Subcutaneous abdominal adipose tissue (tissue), 5 donors: Measurements from ENCODE around the gene TMEM245.

ENCODE experiments used
- H3K27ac ChIP-seq: one replicate; pipeline ENCODE4 v1.7.0; 2013; ENCODE audit warnings: low read depth, mild to moderate bottlenecking, inconsistent platforms, low read length, moderate library complexity
- H3K27me3 ChIP-seq, 5 donors: one replicate each; pipeline ENCODE4 v1.7.0; 2013; ENCODE audit warnings: low read length in 5 of 5, inconsistent platforms in 1 of 5; ENCODE audit not compliant: control insufficient read depth in 5 of 5, insufficient read depth in 4 of 5
- H3K36me3 ChIP-seq, 5 donors: one replicate each; pipeline ENCODE4 v1.7.0; 2013; ENCODE audit warnings: low read length in 5 of 5; ENCODE audit not compliant: control insufficient read depth in 5 of 5, insufficient read depth in 5 of 5
- H3K4me1 ChIP-seq, 5 donors: one replicate each; pipeline ENCODE4 v1.7.0; 2013; ENCODE audit warnings: low read length in 5 of 5, mild to moderate bottlenecking in 3 of 5, moderate library complexity in 1 of 5; ENCODE audit not compliant: control insufficient read depth in 5 of 5, insufficient read depth in 5 of 5
- H3K4me3 ChIP-seq, 5 donors: one replicate each; pipeline ENCODE4 v1.7.0; 2013; ENCODE audit warnings: low read length in 5 of 5, low read depth in 1 of 5
- H3K9ac ChIP-seq, 5 donors: one replicate each; pipeline ENCODE4 v1.7.0; 2013; ENCODE audit warnings: low read length in 5 of 5, mild to moderate bottlenecking in 4 of 5, moderate library complexity in 3 of 5
- H3K9me3 ChIP-seq, 5 donors: one replicate each; pipeline ENCODE4 v1.7.0; 2013; ENCODE audit warnings: low read length in 5 of 5; ENCODE audit not compliant: control insufficient read depth in 5 of 5
- donor health status: healthy.
- donor health status: healthy.
- donor health status: healthy.
- donor health status: healthy.
- donor health status: healthy.

TMEM245 gene

GRCh38 chr9:109035684-109036423 is 83.9 kb downstream of the TMEM245 start:
- Histone ChIP-seq H3K9ac (no peak overlapping the region), H3K27me3 (no peaks in the 10 kb centered on the region), H3K27ac (peak overlapping the region; percentile 49), H3K36me3 (peaks cover 23 to 41% (median 27%) of the 10 kb centered on the region in 5 donors), H3K9me3 (no peaks in the 10 kb centered on the region), H3K4me3 (no peak overlapping the region), H3K4me1 (peaks cover 0 to 18% (median 5%) of the 10 kb centered on the region in 5 donors)

- no peak overlapping the region for H3K27ac ChIP-seq
- no peak overlapping the region for H3K9ac ChIP-seq
- no peak overlapping the region for H3K4me3 ChIP-seq
- H3K27me3 ChIP-seq, result no peaks in the 10 kb centered on the region
- peaks cover 17 to 41% (median 24%) of the 10 kb centered on the region in 5 donors for H3K36me3 ChIP-seq
- peaks cover 0 to 18% (median 5%) of the 10 kb centered on the region in 5 donors for H3K4me1 ChIP-seq
- no peaks in the 10 kb centered on the region for H3K9me3 ChIP-seq
Measured at GRCh38 chr9:109033941-109034700, 85.6 kb downstream of the TMEM245 start.

- Histone ChIP-seq H3K27ac (no peak overlapping the region), H3K27me3 (no peaks in the 10 kb centered on the region), H3K4me1 (peaks cover 3 to 24% (median 10%) of the 10 kb centered on the region in 5 donors), H3K9me3 (no peaks in the 10 kb centered on the region), H3K36me3 (peaks cover 13 to 25% (median 20%) of the 10 kb centered on the region in 5 donors), H3K9ac (no peak overlapping the region), H3K4me3 (no peak overlapping the region)
Measured at GRCh38 chr9:109031241-109031640, 88.5 kb downstream of the TMEM245 start.

- H3K4me3 ChIP-seq, result no peak overlapping the region
- H3K27me3 ChIP-seq, result no peaks in the 10 kb centered on the region
- H3K9ac ChIP-seq, result no peak overlapping the region
- peaks cover 3 to 21% (median 7%) of the 10 kb centered on the region in 5 donors for H3K4me1 ChIP-seq
- no peak overlapping the region for H3K27ac ChIP-seq
- H3K36me3 ChIP-seq, result peaks cover 13 to 25% (median 18%) of the 10 kb centered on the region in 5 donors
- H3K9me3 ChIP-seq, result no peaks in the 10 kb centered on the region
Measured at GRCh38 chr9:109030426-109030825, 89.3 kb downstream of the TMEM245 start.

- Histone ChIP-seq H3K27ac (no peak overlapping the region), H3K36me3 (peaks cover 9 to 15% (median 12%) of the 10 kb centered on the region in 5 donors), H3K27me3 (no peaks in the 10 kb centered on the region), H3K9ac (no peak overlapping the region), H3K9me3 (no peaks in the 10 kb centered on the region), H3K4me3 (no peak overlapping the region), H3K4me1 (peaks cover 3 to 18% (median 7%) of the 10 kb centered on the region in 5 donors)
Measured at GRCh38 chr9:109028457-109028856, 91.3 kb downstream of the TMEM245 start.

- Histone ChIP-seq H3K9me3 (no peaks in the 10 kb centered on the region), H3K27me3 (no peaks in the 10 kb centered on the region), H3K36me3 (peaks cover 2 to 11% (median 7%) of the 10 kb centered on the region in 5 donors), H3K4me1 (peaks cover 3 to 18% (median 7%) of the 10 kb centered on the region in 5 donors), H3K4me3 (no peak overlapping the region), H3K27ac (no peak overlapping the region), H3K9ac (peak overlapping the region in 1 of 5 donors; percentile 35)
Measured at GRCh38 chr9:109027176-109027575, 92.6 kb downstream of the TMEM245 start.

GRCh38 chr9:109026306-109026705 is 93.4 kb downstream of the TMEM245 start:
- peaks cover 3 to 18% (median 7%) of the 10 kb centered on the region in 5 donors for H3K4me1 ChIP-seq
- H3K27me3 ChIP-seq, result no peaks in the 10 kb centered on the region
- H3K9me3 ChIP-seq, result no peaks in the 10 kb centered on the region
- no peak overlapping the region for H3K4me3 ChIP-seq
- peaks cover 0 to 6% (median 3%) of the 10 kb centered on the region in 5 donors for H3K36me3 ChIP-seq
- no peak overlapping the region for H3K9ac ChIP-seq
- H3K27ac ChIP-seq, result no peak overlapping the region

GRCh38 chr9:109022873-109023272 is 96.9 kb downstream of the TMEM245 start:
- no peak overlapping the region for H3K9ac ChIP-seq
- peaks cover 3 to 18% (median 7%) of the 10 kb centered on the region in 5 donors for H3K4me1 ChIP-seq
- no peak overlapping the region for H3K27ac ChIP-seq

GRCh38 chr9:109020581-109021511 is 98.9 kb downstream of the TMEM245 start:
- Histone ChIP-seq H3K27me3 (no peaks in the 10 kb centered on the region), H3K36me3 (peaks cover 0 to 20% (median 6%) of the 10 kb centered on the region in 5 donors), H3K4me3 (no peak overlapping the region), H3K4me1 (peaks cover 0 to 2% (median 0%) of the 10 kb centered on the region in 5 donors), H3K27ac (no peak overlapping the region), H3K9me3 (no peaks in the 10 kb centered on the region), H3K9ac (no peak overlapping the region)

More at GRCh38 chr9:109022873-109023272, 96.9 kb downstream of the TMEM245 start:
- no peak overlapping the region for H3K4me3 ChIP-seq
- no peaks in the 10 kb centered on the region for H3K9me3 ChIP-seq
- no peaks in the 10 kb centered on the region for H3K27me3 ChIP-seq
- peaks cover 0 to 20% (median 6%) of the 10 kb centered on the region in 5 donors for H3K36me3 ChIP-seq
